Esophagus squamous epithelium (tissue), 5 donors: Measurements from ENCODE around the gene HECW1. TPM values are rescaled to one million over a fixed set of nuclear protein-coding genes. Genes with fewer than 3 reads are reported as not detected.

Source experiments
- DNase-seq: peaks from one replicate; lab custom pipeline; 2025; lab: John Stamatoyannopoulos, UW
- H3K27ac ChIP-seq, 4 donors: fragments of 200-600 bp; sonication (generic); one replicate each; pipeline ENCODE4 v1.5.1; 2016 to 2019; ENCODE audit warnings: mild to moderate bottlenecking in 1 of 4
- H3K27me3 ChIP-seq, 4 donors: fragments of 200-600 bp; sonication (generic); 1 replicate in 3 of 4; 2 replicates in 1 of 4; pipeline versions ENCODE4 v1.5.1 to v1.6.0; 2017 to 2021; ENCODE audit warnings: antibody characterized with exemption in 1 of 4
- H3K36me3 ChIP-seq, 3 donors: fragments of 200-600 bp; sonication (generic); one replicate each; pipeline ENCODE4 v1.5.1; 2016 to 2019
- H3K4me1 ChIP-seq, 3 donors: fragments of 200-600 bp; sonication (generic); one replicate each; pipeline ENCODE4 v1.5.1; 2017 to 2019
- H3K4me3 ChIP-seq, 4 donors: fragments of 200-600 bp; sonication (generic); 1 replicate in 3 of 4; 2 replicates in 1 of 4; pipeline ENCODE4 v1.5.1; 2016 to 2019; ENCODE audit warnings: mild to moderate bottlenecking in 2 of 4, moderate library complexity in 1 of 4
- H3K9me3 ChIP-seq, 3 donors: fragments of 200-600 bp; sonication (generic); one replicate each; pipeline ENCODE4 v1.5.1; 2016 to 2019
- CTCF ChIP-seq, 6 experiments: fragments of 450-650 bp in 4 of 6; fragments of 200-600 bp in 2 of 6; sonication (generic) in 2 of 6; IDR thresholded peaks; one replicate each; pipeline ENCODE4 v1.5.1; 2016 to 2019; ENCODE audit warnings: antibody characterized with exemption in 6 of 6, mild to moderate bottlenecking in 4 of 6, moderate library complexity in 4 of 6
- POLR2A ChIP-seq, 4 donors: fragments of 450-650 bp; IDR thresholded peaks; one replicate each; pipeline ENCODE4 v1.6.1; 2017; ENCODE audit warnings: antibody characterized with exemption in 4 of 4, mild to moderate bottlenecking in 4 of 4, moderate library complexity in 3 of 4
- WGBS, 2 donors: methylation state at CpG; one replicate each; pipeline ENCODE4 v1.1.5; 2018; 5-methylcytosine and 5-hydroxymethylcytosine counted together
- intact Hi-C: fragments of 100-400 bp; cut with DNase I; formaldehyde crosslinking; loops from one replicate; pipeline ENCODE4 v1.15.0; 2022
- total RNA-seq, 4 donors: library from RNA; depleted of rRNA; stranded (reverse); fragments of >200 nt; gene quantifications; one replicate each; pipeline ENCODE4 v1.1.0, GENCODE V29; 2016
- donor health status: DM: yes; HTN: yes; CAD: no.

The HECW1 gene
- total RNA-seq, 4 donors from 2014 or later: 0.18 to 0.57 (median 0.19) TPM; not detected in 1

- Histone ChIP-seq H3K4me1 (peaks cover 0 to 14% (median 3%) of the 10 kb centered on the region in 3 donors), H3K4me3 (no peak overlapping the region), H3K27ac (no peak overlapping the region), H3K27me3 (peaks cover 0 to 7% (median 0%) of the 10 kb centered on the region in 4 donors), H3K9me3 (no peaks in the 10 kb centered on the region), H3K36me3 (no peaks in the 10 kb centered on the region)
- no peak for DNase-seq
- TF ChIP-seq CTCF (IDR thresholded peaks at IDR 0.05): no peak
- TF ChIP-seq POLR2A (IDR thresholded peaks at IDR 0.05): no peak
- intact Hi-C loops: no loop called here
- 79% methylated on average over 8 of the region's 8 CpGs for WGBS, 2 donors
Observed at GRCh38 chr7:43298617-43299016, 186.2 kb downstream of the HECW1 start.

- no peaks in the 10 kb centered on the region for H3K9me3 ChIP-seq
- intact Hi-C loops: no loop called here
- H3K4me1 ChIP-seq: peaks cover 0 to 13% (median 0%) of the 10 kb centered on the region in 3 donors
- no peak for DNase-seq
- H3K27me3 ChIP-seq: peaks cover 0 to 7% (median 0%) of the 10 kb centered on the region in 4 donors
- 57 to 87% methylated on average over 3 of the region's 3 CpGs for WGBS, 2 donors
- TF ChIP-seq POLR2A (IDR thresholded peaks at IDR 0.05): no peak
- no peak for TF ChIP-seq CTCF (IDR thresholded peaks at IDR 0.05)
- no peak overlapping the region for H3K27ac ChIP-seq
- no peaks in the 10 kb centered on the region for H3K36me3 ChIP-seq
- no peak overlapping the region for H3K4me3 ChIP-seq
Observed at GRCh38 chr7:43300121-43300520, 187.7 kb downstream of the HECW1 start.

- 65 to 75% methylated on average over 2 to 5 of the region's 10 CpGs for WGBS, 2 donors
- Histone ChIP-seq H3K9me3 (no peaks in the 10 kb centered on the region), H3K27ac (no peak overlapping the region), H3K27me3 (peaks cover 0 to 7% (median 0%) of the 10 kb centered on the region in 4 donors), H3K4me1 (peaks cover 0 to 13% (median 0%) of the 10 kb centered on the region in 3 donors), H3K36me3 (no peaks in the 10 kb centered on the region), H3K4me3 (no peak overlapping the region)
- TF ChIP-seq POLR2A (IDR thresholded peaks at IDR 0.05) (no peak), CTCF (IDR thresholded peaks at IDR 0.05) (no peak)
- DNase-seq: no peak
- intact Hi-C loops: no loop called here
Observed at GRCh38 chr7:43302211-43302711, 189.8 kb downstream of the HECW1 start.

DNA sequence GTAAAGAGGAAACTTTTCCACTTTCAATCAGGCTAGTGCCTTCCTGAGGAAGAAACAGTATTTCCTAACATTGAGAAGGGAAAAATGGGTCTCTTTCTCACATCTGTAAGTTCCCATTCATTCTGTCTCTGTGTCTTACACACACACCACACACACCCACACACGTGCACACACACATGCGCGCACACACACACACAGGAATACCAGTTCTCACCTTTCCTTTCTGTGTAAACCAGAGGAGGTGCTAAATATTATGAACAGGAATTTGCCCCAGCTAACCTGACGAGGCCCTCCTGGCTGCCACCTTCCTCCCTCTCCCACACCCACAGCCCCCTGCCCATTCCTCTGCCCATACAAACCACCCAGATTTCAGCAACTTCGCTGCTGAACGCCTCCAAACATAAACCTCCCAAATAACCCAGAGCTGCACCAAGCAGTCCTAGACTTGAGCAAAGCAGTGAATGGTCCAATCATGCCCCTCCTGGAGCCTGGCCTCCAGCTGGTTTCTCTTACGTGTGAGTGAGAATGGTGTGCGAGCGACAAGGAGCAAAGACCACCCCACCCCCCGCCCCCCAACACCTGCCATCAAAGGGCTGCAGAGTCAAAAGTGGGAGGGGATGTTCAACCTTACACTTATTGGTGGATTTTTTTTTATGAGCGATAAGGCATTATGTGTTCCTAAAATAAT lies 190.5 kb downstream of the HECW1 start:
- Histone ChIP-seq H3K27ac (no peak overlapping the region), H3K9me3 (no peaks in the 10 kb centered on the region), H3K36me3 (no peaks in the 10 kb centered on the region), H3K4me3 (no peak overlapping the region), H3K4me1 (peaks cover 0 to 13% (median 0%) of the 10 kb centered on the region in 3 donors), H3K27me3 (peaks cover 0 to 7% (median 0%) of the 10 kb centered on the region in 4 donors)
- WGBS, 2 donors: 72 to 77% methylated on average over 9 to 10 of the region's 11 CpGs
- intact Hi-C loops: no loop called here
- TF ChIP-seq POLR2A (IDR thresholded peaks at IDR 0.05) (no peak), CTCF (IDR thresholded peaks at IDR 0.05) (no peak)
- DNase-seq: no peak

GRCh38 chr7:43303740-43304241 lies 191.3 kb downstream of the HECW1 start:
- Histone ChIP-seq H3K4me3 (no peak overlapping the region), H3K36me3 (no peaks in the 10 kb centered on the region), H3K4me1 (peaks cover 0 to 13% (median 0%) of the 10 kb centered on the region in 3 donors), H3K9me3 (no peaks in the 10 kb centered on the region), H3K27me3 (peaks cover 0 to 7% (median 0%) of the 10 kb centered on the region in 4 donors), H3K27ac (no peak overlapping the region)
- whole genome bisulfite sequencing, 2 donors: 25 to 38% methylated on average over 3 to 4 of the region's 4 CpGs
- intact Hi-C loops: no loop called here
- DNase-seq: no peak
- TF ChIP-seq POLR2A (IDR thresholded peaks at IDR 0.05): no peak
- no peak for TF ChIP-seq CTCF (IDR thresholded peaks at IDR 0.05)
